ENCODE measurements around the gene ELN. TPM values are rescaled to one million over a fixed set of nuclear protein-coding genes. Genes with fewer than 3 reads are reported as not detected.

Gene ELN
- total and polyA plus RNA-seq, 11 donors, result 17.4 to 81.1 (median 42.8) TPM

- H3K9me3 ChIP-seq, result no peaks in the 10 kb centered on the region
- no peak for ATAC-seq
- intact Hi-C loops (cut with DNase I), result loop anchor here in 7 of 10 donors (5.0 to 10.0 kb wide), 5 partner anchors 42 to 162 kb away; no protein-coding TSS in a partner anchor
- peaks cover 6 to 73% (median 36%) of the 10 kb centered on the region in 12 donors for H3K4me1 ChIP-seq
- no peaks in the 10 kb centered on the region for H3K36me3 ChIP-seq
- 45 to 55% (median 48%) methylated on average over 14 to 18 of the region's 18 CpGs for WGBS, 4 donors
- H3K27me3 ChIP-seq, result peaks cover 0 to 54% (median 0%) of the 10 kb centered on the region in 9 donors
- DNase-seq, result peak in 3 of 5 donors; percentile 42 to 65 (median 53)
- H3K27ac ChIP-seq, result peak overlapping the region in 11 of 12 donors; percentile 27 to 91 (median 82)
- no peak for TF ChIP-seq POLR2A (IDR thresholded peaks at IDR 0.05)
- TF ChIP-seq, protein P1, sequence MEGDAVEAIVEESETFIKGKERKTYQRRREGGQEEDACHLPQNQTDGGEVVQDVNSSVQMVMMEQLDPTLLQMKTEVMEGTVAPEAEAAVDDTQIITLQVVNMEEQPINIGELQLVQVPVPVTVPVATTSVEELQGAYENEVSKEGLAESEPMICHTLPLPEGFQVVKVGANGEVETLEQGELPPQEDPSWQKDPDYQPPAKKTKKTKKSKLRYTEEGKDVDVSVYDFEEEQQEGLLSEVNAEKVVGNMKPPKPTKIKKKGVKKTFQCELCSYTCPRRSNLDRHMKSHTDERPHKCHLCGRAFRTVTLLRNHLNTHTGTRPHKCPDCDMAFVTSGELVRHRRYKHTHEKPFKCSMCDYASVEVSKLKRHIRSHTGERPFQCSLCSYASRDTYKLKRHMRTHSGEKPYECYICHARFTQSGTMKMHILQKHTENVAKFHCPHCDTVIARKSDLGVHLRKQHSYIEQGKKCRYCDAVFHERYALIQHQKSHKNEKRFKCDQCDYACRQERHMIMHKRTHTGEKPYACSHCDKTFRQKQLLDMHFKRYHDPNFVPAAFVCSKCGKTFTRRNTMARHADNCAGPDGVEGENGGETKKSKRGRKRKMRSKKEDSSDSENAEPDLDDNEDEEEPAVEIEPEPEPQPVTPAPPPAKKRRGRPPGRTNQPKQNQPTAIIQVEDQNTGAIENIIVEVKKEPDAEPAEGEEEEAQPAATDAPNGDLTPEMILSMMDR (IDR thresholded peaks at IDR 0.05), result no peak
- H3K4me3 ChIP-seq, result peak overlapping the region; percentile 20 to 83 (median 60)
Observed at GRCh38 chr7:74029089-74029785, 1.3 kb downstream of the ELN start.

GRCh38 chr7:74029991-74030415, 2.0 kb downstream of the ELN start:
- 38 to 46% (median 41%) methylated on average over 8 of the region's 8 CpGs for WGBS, 4 donors
- Histone ChIP-seq H3K9me3 (no peaks in the 10 kb centered on the region), H3K27me3 (peaks cover 0 to 47% (median 0%) of the 10 kb centered on the region in 9 donors), H3K36me3 (peaks cover 0 to 5% (median 0%) of the 10 kb centered on the region in 9 donors), H3K4me3 (peak overlapping the region in 11 of 12 donors; percentile 37 to 83 (median 63)), H3K4me1 (peaks cover 8 to 79% (median 40%) of the 10 kb centered on the region in 12 donors), H3K27ac (peak overlapping the region in 9 of 12 donors; percentile 31 to 91 (median 83))
- intact Hi-C loops (cut with DNase I), result loop anchor here in 7 of 10 donors (5.0 to 10.0 kb wide), 5 partner anchors 43 to 163 kb away; no protein-coding TSS in a partner anchor
- ATAC-seq, result no peak
- peak in 1 of 5 donors; percentile 21 for DNase-seq
- TF ChIP-seq POLR2A (IDR thresholded peaks at IDR 0.05), result no peak

GRCh38 chr7:74030861-74031260, 2.9 kb downstream of the ELN start:
- DNase-seq (no peak), ATAC-seq (no peak)
- H3K36me3 ChIP-seq, result peaks cover 0 to 14% (median 0%) of the 10 kb centered on the region in 9 donors
- TF ChIP-seq POLR2A (IDR thresholded peaks at IDR 0.05), result no peak
- TF ChIP-seq, protein P1 (IDR thresholded peaks at IDR 0.05), result no peak
- H3K27ac ChIP-seq, result peak overlapping the region in 10 of 12 donors; percentile 13 to 91 (median 60)
- intact Hi-C loops (cut with DNase I), result loop anchor here in 1 of 10 donors (5.0 kb wide), 1 partner anchor 149 kb away; no protein-coding TSS in a partner anchor
- H3K27me3 ChIP-seq, result peaks cover 0 to 41% (median 0%) of the 10 kb centered on the region in 9 donors
- WGBS, 4 donors, result 77 to 88% (median 84%) methylated on average over 7 of the region's 7 CpGs
- H3K9me3 ChIP-seq, result no peaks in the 10 kb centered on the region
- peak overlapping the region in 10 of 12 donors; percentile 17 to 83 (median 64) for H3K4me3 ChIP-seq
- peaks cover 8 to 79% (median 40%) of the 10 kb centered on the region in 12 donors for H3K4me1 ChIP-seq

GRCh38 chr7:74031403-74032190, 3.6 kb downstream of the ELN start:
- H3K27ac ChIP-seq, result peak overlapping the region in 9 of 12 donors; percentile 18 to 91 (median 81)
- peaks cover 0 to 21% (median 5%) of the 10 kb centered on the region in 9 donors for H3K36me3 ChIP-seq
- H3K4me3 ChIP-seq, result peak overlapping the region in 8 of 12 donors; percentile 17 to 83 (median 64)
- intact Hi-C loops (cut with DNase I), result loop anchor here in 1 of 10 donors (5.0 kb wide), 1 partner anchor 149 kb away; no protein-coding TSS in a partner anchor
- DNase-seq (no peak), ATAC-seq (no peak)
- peaks cover 8 to 76% (median 36%) of the 10 kb centered on the region in 12 donors for H3K4me1 ChIP-seq
- TF ChIP-seq POLR2A (IDR thresholded peaks at IDR 0.05), result no peak
- TF ChIP-seq, protein P1 (IDR thresholded peaks at IDR 0.05), result no peak
- H3K27me3 ChIP-seq, result peaks cover 0 to 35% (median 0%) of the 10 kb centered on the region in 9 donors
- no peaks in the 10 kb centered on the region for H3K9me3 ChIP-seq
- WGBS, 4 donors, result 63 to 78% (median 69%) methylated on average over 5 of the region's 5 CpGs
